SK-N-SH (cell line): ENCODE data around the gene SLC16A11.

Source experiments
- CTCF ChIP-seq: fragments of 200-600 bp; sonication (generic); IDR thresholded peaks from 2 replicates; pipeline ENCODE4 v1.6.1; 2017; ENCODE audit warnings: antibody characterized with exemption, mild to moderate bottlenecking, moderate library complexity
- EP300 ChIP-seq, 2 experiments: IDR thresholded peaks; 2 replicates each; pipeline versions ENCODE4 v1.4.0 to v1.6.1; 2012; ENCODE audit warnings: borderline replicate concordance in 1 of 2, low read depth in 1 of 2, low read length in 1 of 2
- EZH2phosphoT487 ChIP-seq: fragments of 200-600 bp; sonication (generic); IDR thresholded peaks from 2 replicates; pipeline ENCODE4 v1.6.1; 2017; ENCODE audit warnings: low read depth, mixed run types, mild to moderate bottlenecking, antibody characterized with exemption, moderate library complexity, borderline replicate concordance
- FOXM1 ChIP-seq: IDR thresholded peaks from 2 replicates; pipeline ENCODE4 v1.4.0; 2012; ENCODE audit warnings: low read depth, mild to moderate bottlenecking
- GATA2 ChIP-seq: sonication (generic); formaldehyde crosslinking; IDR thresholded peaks from 2 replicates; pipeline ENCODE4 v1.5.0; 2020; ENCODE audit warnings: mild to moderate bottlenecking, missing genetic modification reagents
- JUND ChIP-seq: IDR thresholded peaks from 2 replicates; pipeline ENCODE4 v1.4.0; 2012
- MEF2A ChIP-seq: IDR thresholded peaks from 2 replicates; pipeline ENCODE4 v1.4.0; 2012; ENCODE audit warnings: low read depth, borderline replicate concordance
- NRF1 ChIP-seq: IDR thresholded peaks from 2 replicates; pipeline ENCODE4 v1.6.1; 2012; ENCODE audit warnings: low read depth, mild to moderate bottlenecking, low read length
- POLR2AphosphoS5 ChIP-seq: IDR thresholded peaks from 2 replicates; pipeline ENCODE4 v1.6.1; 2012; ENCODE audit warnings: low read depth, low read length
- RCOR1 ChIP-seq: fragments of 150-350 bp; IDR thresholded peaks from 2 replicates; pipeline ENCODE4 v1.6.1; 2017; ENCODE audit warnings: antibody characterized with exemption, low read length
- TF ChIP-seq, protein P1 (sequence below): fragments of 150-350 bp; IDR thresholded peaks from 2 replicates; pipeline ENCODE4 v1.6.1; 2017; ENCODE audit warnings: antibody characterized with exemption, low read length, low read depth, borderline replicate concordance
- TF ChIP-seq, protein P2 (sequence below): IDR thresholded peaks from 2 replicates; pipeline ENCODE4 v1.4.0; 2012; ENCODE audit warnings: low read depth
- TF ChIP-seq, protein P3 (sequence below): IDR thresholded peaks from 2 replicates; pipeline ENCODE4 v1.6.1; 2012; ENCODE audit warnings: mild to moderate bottlenecking, low read depth, low read length, moderate library complexity
- TF ChIP-seq, protein P4 (sequence below): IDR thresholded peaks from 2 replicates; pipeline ENCODE4 v1.4.0; 2012; ENCODE audit warnings: low read depth, borderline replicate concordance

DNA sequence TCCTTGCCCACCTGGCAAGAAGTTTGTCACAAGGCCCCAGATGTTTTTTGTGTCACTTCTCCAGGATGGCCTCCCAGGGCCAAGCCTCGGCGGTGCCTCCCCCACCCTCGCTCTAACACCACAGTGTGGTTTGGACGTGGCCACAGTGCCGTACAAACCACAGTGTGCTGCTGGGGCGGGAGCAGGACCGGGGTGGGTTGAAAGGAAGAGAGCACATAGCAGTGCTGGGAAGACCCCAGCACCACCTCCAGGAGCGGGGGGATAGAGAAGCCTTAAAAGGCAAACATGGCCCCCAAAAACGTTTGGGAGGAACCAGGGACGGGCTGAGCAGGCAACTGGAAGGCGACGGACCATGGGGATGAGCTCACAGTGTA, 26.1 kb downstream of the SLC16A11 start:
- TF ChIP-seq, protein P1, sequence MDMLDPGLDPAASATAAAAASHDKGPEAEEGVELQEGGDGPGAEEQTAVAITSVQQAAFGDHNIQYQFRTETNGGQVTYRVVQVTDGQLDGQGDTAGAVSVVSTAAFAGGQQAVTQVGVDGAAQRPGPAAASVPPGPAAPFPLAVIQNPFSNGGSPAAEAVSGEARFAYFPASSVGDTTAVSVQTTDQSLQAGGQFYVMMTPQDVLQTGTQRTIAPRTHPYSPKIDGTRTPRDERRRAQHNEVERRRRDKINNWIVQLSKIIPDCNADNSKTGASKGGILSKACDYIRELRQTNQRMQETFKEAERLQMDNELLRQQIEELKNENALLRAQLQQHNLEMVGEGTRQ = no peak
- TF ChIP-seq, protein P2, sequence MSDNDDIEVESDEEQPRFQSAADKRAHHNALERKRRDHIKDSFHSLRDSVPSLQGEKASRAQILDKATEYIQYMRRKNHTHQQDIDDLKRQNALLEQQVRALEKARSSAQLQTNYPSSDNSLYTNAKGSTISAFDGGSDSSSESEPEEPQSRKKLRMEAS = no peak
- no peak for TF ChIP-seq MEF2A
- no peak for TF ChIP-seq CTCF
- no peak for TF ChIP-seq EP300 (IDR thresholded peaks at IDR 0.05; ENCODE audit: borderline replicate concordance in 1 of 2, low read depth in 1 of 2, low read length in 1 of 2)
- no peak for TF ChIP-seq EZH2phosphoT487
- no peak for TF ChIP-seq NRF1
- TF ChIP-seq POLR2AphosphoS5 = no peak
- no peak for TF ChIP-seq FOXM1
- TF ChIP-seq, protein P3, sequence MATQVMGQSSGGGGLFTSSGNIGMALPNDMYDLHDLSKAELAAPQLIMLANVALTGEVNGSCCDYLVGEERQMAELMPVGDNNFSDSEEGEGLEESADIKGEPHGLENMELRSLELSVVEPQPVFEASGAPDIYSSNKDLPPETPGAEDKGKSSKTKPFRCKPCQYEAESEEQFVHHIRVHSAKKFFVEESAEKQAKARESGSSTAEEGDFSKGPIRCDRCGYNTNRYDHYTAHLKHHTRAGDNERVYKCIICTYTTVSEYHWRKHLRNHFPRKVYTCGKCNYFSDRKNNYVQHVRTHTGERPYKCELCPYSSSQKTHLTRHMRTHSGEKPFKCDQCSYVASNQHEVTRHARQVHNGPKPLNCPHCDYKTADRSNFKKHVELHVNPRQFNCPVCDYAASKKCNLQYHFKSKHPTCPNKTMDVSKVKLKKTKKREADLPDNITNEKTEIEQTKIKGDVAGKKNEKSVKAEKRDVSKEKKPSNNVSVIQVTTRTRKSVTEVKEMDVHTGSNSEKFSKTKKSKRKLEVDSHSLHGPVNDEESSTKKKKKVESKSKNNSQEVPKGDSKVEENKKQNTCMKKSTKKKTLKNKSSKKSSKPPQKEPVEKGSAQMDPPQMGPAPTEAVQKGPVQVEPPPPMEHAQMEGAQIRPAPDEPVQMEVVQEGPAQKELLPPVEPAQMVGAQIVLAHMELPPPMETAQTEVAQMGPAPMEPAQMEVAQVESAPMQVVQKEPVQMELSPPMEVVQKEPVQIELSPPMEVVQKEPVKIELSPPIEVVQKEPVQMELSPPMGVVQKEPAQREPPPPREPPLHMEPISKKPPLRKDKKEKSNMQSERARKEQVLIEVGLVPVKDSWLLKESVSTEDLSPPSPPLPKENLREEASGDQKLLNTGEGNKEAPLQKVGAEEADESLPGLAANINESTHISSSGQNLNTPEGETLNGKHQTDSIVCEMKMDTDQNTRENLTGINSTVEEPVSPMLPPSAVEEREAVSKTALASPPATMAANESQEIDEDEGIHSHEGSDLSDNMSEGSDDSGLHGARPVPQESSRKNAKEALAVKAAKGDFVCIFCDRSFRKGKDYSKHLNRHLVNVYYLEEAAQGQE = no peak
- no peak for TF ChIP-seq RCOR1
- TF ChIP-seq GATA2 = no peak
- TF ChIP-seq JUND = no peak
- TF ChIP-seq, protein P4, sequence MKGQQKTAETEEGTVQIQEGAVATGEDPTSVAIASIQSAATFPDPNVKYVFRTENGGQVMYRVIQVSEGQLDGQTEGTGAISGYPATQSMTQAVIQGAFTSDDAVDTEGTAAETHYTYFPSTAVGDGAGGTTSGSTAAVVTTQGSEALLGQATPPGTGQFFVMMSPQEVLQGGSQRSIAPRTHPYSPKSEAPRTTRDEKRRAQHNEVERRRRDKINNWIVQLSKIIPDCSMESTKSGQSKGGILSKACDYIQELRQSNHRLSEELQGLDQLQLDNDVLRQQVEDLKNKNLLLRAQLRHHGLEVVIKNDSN = no peak
